ENCODE results near the gene TEX22.

TEX22 gene

DNA sequence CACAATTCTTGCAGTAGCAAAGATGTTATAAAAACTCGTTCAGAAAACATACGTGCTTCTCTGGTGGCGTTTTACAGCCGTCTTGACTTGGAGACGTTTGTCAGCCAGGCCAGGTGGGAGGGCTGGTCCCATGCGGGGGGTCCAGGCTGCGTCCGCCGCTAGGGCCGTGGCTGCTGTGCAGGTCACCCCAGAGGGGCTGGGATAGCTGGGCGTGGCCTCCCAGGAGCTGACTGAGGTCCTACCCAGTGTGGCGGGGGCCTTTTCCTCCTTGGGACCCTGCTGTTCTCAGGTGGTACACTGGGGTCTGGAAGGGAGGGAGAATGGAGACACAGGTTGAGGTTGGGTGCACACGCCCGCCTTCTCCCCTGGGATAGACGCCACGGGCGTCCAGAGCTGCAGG lies 46.5 kb downstream of the TEX22 start:
- H3K27ac Mint-ChIP-seq: no peak overlapping the region
- TF ChIP-seq, protein P1, sequence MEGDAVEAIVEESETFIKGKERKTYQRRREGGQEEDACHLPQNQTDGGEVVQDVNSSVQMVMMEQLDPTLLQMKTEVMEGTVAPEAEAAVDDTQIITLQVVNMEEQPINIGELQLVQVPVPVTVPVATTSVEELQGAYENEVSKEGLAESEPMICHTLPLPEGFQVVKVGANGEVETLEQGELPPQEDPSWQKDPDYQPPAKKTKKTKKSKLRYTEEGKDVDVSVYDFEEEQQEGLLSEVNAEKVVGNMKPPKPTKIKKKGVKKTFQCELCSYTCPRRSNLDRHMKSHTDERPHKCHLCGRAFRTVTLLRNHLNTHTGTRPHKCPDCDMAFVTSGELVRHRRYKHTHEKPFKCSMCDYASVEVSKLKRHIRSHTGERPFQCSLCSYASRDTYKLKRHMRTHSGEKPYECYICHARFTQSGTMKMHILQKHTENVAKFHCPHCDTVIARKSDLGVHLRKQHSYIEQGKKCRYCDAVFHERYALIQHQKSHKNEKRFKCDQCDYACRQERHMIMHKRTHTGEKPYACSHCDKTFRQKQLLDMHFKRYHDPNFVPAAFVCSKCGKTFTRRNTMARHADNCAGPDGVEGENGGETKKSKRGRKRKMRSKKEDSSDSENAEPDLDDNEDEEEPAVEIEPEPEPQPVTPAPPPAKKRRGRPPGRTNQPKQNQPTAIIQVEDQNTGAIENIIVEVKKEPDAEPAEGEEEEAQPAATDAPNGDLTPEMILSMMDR (IDR thresholded peaks at IDR 0.05): no peak
- no peak overlapping the region for H3K4me3 Mint-ChIP-seq
- no peaks in the 10 kb centered on the region for H3K27me3 Mint-ChIP-seq (ENCODE audit: low read depth, poor library complexity)
- peaks cover 20% of the 10 kb centered on the region for H3K36me3 Mint-ChIP-seq (ENCODE audit: low read depth)
- H3K4me1 Mint-ChIP-seq: peaks cover 15% of the 10 kb centered on the region
- DNase-seq: no peak
- H3K9me3 Mint-ChIP-seq: no peaks in the 10 kb centered on the region

DNA sequence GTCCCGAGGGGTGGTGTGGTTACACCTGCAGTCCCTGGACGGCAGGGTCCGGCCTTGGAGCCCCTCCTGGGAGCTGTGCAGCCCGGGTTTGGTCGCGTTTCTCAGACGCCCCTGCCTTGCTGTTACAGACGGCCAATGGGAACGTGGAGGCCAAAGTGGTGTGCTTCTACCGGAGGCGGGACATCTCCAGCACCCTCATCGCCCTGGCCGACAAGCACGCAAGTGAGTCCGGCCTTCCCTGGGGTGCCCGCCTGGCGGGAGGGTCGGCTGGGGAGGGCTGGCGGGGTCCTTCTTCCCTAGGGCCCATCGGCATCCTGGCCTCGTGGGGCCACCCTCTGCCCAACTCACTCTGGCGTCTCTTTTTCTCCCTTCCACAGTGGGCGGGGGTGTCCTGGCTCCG lies 47.0 kb downstream of the TEX22 start:
- TF ChIP-seq, protein P1 (IDR thresholded peaks at IDR 0.05): no peak
- no peak for DNase-seq
- no peak overlapping the region for H3K4me3 Mint-ChIP-seq
- H3K27me3 Mint-ChIP-seq (ENCODE audit: low read depth, poor library complexity): no peaks in the 10 kb centered on the region
- H3K36me3 Mint-ChIP-seq (ENCODE audit: low read depth): peaks cover 20% of the 10 kb centered on the region
- H3K27ac Mint-ChIP-seq: peak overlapping the region; percentile 79
- peaks cover 15% of the 10 kb centered on the region for H3K4me1 Mint-ChIP-seq
- no peaks in the 10 kb centered on the region for H3K9me3 Mint-ChIP-seq

DNA sequence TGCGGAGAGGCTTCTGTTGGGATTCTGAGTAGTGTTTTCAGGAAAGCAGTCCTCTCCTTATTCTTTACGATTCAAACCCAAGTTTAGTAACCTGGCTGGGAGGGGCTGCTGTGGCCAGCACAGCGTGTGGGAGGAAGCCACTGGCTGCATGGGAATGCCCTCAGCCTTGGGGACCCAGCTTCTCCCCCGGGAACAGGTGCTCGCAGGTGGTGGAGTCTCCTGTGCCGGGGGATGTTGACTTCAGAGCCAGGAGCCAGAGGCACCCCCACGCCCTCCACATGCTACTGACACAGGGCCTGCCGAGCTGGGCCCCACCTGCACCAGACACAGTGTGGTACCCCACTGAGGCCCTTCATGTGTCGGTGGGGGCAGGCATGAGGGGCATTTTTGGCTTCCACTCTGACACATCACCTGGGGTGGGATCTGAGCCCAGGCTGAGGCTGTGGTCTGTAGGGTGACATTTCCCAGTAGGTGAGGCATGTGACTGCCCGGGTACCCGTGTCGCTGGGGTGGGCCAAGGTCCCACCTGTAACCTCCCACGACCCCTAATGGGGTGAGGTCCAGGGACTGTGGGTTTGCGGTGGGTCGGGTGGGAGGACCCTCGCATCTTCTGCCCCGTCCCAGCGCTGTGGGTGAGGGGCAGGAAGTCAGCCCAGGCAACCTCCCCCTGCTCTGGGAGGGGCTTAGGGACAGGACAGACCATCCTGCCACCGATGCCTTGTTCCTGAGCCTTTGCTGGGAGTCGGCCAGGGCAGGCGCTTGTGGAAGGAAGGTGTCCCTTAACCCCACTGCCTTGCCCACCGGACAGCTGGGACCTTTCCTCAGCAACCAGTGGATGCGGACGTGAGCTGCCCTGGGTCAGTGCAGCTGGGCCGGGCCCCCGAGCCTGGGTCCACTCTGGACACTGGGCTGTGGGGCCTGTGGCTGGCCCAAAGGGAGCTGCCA lies 47.8 kb downstream of the TEX22 start:
- no peaks in the 10 kb centered on the region for H3K9me3 Mint-ChIP-seq

DNA sequence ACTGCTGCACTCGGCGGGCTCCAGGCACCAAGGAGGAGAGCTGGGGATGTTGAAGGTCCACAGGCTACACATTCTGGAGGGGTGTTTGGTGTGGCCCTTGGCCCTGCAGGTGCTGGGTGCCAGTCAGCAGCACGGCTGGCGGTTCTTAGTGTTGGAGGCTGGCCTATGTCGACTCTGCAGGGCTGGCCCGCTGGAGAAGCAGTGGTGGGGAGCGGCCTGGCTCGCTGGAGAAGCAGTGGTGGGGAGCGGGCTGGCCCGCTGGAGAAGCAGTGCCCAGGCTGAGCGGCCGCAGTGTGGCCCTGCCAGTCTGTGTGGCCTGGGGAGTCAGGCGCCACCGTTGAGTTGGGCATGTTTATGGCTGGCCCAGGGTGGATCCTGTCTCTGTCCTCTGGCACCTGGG lies 48.6 kb downstream of the TEX22 start:
- H3K36me3 Mint-ChIP-seq (ENCODE audit: low read depth): peaks cover 15% of the 10 kb centered on the region
- H3K27me3 Mint-ChIP-seq (ENCODE audit: low read depth, poor library complexity): no peaks in the 10 kb centered on the region
- H3K27ac Mint-ChIP-seq: peak overlapping the region; percentile 89
- no peaks in the 10 kb centered on the region for H3K9me3 Mint-ChIP-seq
- no peak for DNase-seq
- H3K4me3 Mint-ChIP-seq: no peak overlapping the region
- TF ChIP-seq, protein P1 (IDR thresholded peaks at IDR 0.05): no peak
- H3K4me1 Mint-ChIP-seq: peaks cover 10% of the 10 kb centered on the region

More for the DNA sequence above, 47.8 kb downstream of the TEX22 start:
- DNase-seq: no peak
- H3K36me3 Mint-ChIP-seq (ENCODE audit: low read depth): peaks cover 20% of the 10 kb centered on the region
- H3K27me3 Mint-ChIP-seq (ENCODE audit: low read depth, poor library complexity): no peaks in the 10 kb centered on the region
- peak overlapping the region; percentile 79 for H3K27ac Mint-ChIP-seq
- H3K4me1 Mint-ChIP-seq: peaks cover 15% of the 10 kb centered on the region
- TF ChIP-seq, protein P1 (IDR thresholded peaks at IDR 0.05): no peak
- no peak overlapping the region for H3K4me3 Mint-ChIP-seq

DNA sequence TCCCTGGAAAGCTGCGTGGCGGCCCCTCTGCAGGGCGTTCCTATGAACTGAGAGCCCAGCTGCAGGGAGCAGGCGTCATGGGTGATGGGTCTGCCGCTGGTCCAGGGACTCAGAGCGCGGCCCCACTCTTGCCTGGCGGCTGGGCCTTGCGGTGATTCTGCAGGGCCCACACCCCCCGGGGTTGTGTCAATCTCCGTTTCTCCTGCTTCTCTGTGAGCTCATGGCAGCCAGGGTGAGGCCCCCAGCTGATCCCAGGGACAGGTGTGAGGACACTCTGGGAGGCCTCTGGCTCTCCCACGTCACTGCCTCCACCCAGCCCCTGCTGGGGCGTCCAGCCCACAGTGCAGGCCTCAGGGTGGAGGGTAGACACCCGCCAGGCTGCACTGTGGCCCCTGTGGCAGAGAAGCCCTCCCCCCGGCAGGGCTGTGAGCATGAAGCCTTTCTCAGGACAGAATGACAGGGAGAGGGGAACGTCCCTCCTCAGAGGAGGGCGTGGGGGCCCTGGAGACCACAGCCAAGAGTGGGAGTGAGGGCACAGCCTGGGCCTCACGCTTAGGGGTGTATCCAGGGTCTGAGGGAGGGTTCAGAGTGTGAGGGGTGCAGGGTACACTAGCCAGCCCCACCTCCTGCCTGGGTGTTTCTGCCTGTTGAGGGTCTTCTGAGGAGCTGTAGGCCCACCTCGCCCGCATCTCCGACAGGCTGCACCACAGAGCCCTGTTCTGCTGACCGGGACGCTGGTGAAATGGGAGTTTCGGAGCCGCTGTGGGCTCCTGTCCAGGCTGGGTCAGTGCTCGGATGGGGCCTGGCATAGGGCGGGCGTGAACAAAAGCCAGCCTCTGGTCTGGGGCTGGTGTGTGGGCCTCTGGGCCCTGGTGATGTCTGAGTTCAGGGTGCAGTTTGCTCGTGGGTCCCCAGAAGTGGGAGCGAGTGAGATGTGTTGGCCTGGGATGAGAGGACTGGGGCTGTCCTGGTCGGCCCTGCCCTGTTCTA lies 49.6 kb downstream of the TEX22 start:
- H3K36me3 Mint-ChIP-seq (ENCODE audit: low read depth): peaks cover 11% of the 10 kb centered on the region
- TF ChIP-seq, protein P1 (IDR thresholded peaks at IDR 0.05): no peak
- no peak overlapping the region for H3K4me3 Mint-ChIP-seq
- no peak for DNase-seq
- no peak overlapping the region for H3K27ac Mint-ChIP-seq
- no peaks in the 10 kb centered on the region for H3K27me3 Mint-ChIP-seq (ENCODE audit: low read depth, poor library complexity)
- H3K4me1 Mint-ChIP-seq: peaks cover 10% of the 10 kb centered on the region
- H3K9me3 Mint-ChIP-seq: no peaks in the 10 kb centered on the region

Data from nephron progenitor cell (in vitro differentiated cells).